SU-DHL-6 (cell line): ENCODE data around the gene NPEPL1.

Experiments used
- H2AFZ ChIP-seq: fragments of 200-600 bp; sonication (generic); 2 replicates; pipeline ENCODE4 v1.6.1; 2014; ENCODE audit warnings: low read depth, mild to moderate bottlenecking, moderate library complexity, mixed read lengths, antibody characterized with exemption, low read length; ENCODE audit not compliant: severe bottlenecking
- H3F3A ChIP-seq: fragments of 200-600 bp; shearing (Covaris generic); 2 replicates; pipeline ENCODE4 v1.6.0; 2016; ENCODE audit warnings: antibody characterized with exemption, mild to moderate bottlenecking; ENCODE audit not compliant: insufficient read depth
- H3K27ac ChIP-seq: fragments of 200-600 bp; sonication (generic); 2 replicates; pipeline ENCODE4 v1.5.1; 2016; ENCODE audit warnings: low read depth, mild to moderate bottlenecking, low read length, moderate library complexity, mixed read lengths
- H3K27me3 ChIP-seq: fragments of 200-600 bp; sonication (generic), shearing (Covaris generic); 2 replicates; pipeline ENCODE4 v1.6.0; 2014; ENCODE audit warnings: mild to moderate bottlenecking, low read length
- H3K36me3 ChIP-seq: fragments of 200-600 bp; sonication (generic); 2 replicates; pipeline ENCODE4 v1.6.1; 2014; ENCODE audit warnings: mild to moderate bottlenecking, low read length, mixed read lengths
- H3K4me2 ChIP-seq: fragments of 300-600, 200-600 bp; shearing (Covaris generic), sonication (generic); 2 replicates; pipeline ENCODE4 v1.6.0; 2014; ENCODE audit warnings: low read length, low read depth, mild to moderate bottlenecking; ENCODE audit not compliant: poor library complexity, severe bottlenecking
- H3K4me3 ChIP-seq: fragments of 200-600 bp; sonication (generic); 2 replicates; pipeline ENCODE4 v1.5.1; 2014; ENCODE audit warnings: antibody characterized with exemption, low read length, mild to moderate bottlenecking, mixed read lengths; ENCODE audit not compliant: insufficient read depth, poor library complexity, severe bottlenecking
- H3K79me2 ChIP-seq: fragments of 200-600 bp; sonication (generic); 2 replicates; pipeline ENCODE4 v1.6.1; 2014; ENCODE audit warnings: mild to moderate bottlenecking, low read length, moderate library complexity; ENCODE audit not compliant: insufficient read depth
- H3K9ac ChIP-seq: fragments of 200-600 bp; sonication (generic); 2 replicates; pipeline ENCODE4 v1.7.0; 2014; ENCODE audit warnings: mild to moderate bottlenecking, low read length
- H3K9me2 ChIP-seq: fragments of 200-600 bp; sonication (generic); replicated peaks from 2 replicates; pipeline ENCODE4 v1.6.1; 2014; ENCODE audit warnings: low read length; ENCODE audit not compliant: insufficient read depth
- H3K9me3 ChIP-seq: fragments of 200-600 bp; sonication (generic); 2 replicates; pipeline ENCODE4 v1.6.1; 2014; ENCODE audit warnings: low read length, mixed read lengths; ENCODE audit not compliant: insufficient read depth
- H4K20me1 ChIP-seq: fragments of 200-600 bp; sonication (generic); 2 replicates; pipeline ENCODE4 v1.6.1; 2014; ENCODE audit warnings: low read depth, mild to moderate bottlenecking, antibody characterized with exemption, low read length, moderate library complexity, mixed read lengths
- EZH2phosphoT487 ChIP-seq: fragments of 200-600 bp; sonication (generic), shearing (Covaris generic); conservative IDR thresholded peaks from 2 replicates; pipeline ENCODE4 v1.6.1; 2018; ENCODE audit warnings: mild to moderate bottlenecking, antibody characterized with exemption, low read length, moderate library complexity, mixed read lengths
- TF ChIP-seq, protein P1 (sequence below): fragments of 200-600 bp; sonication (generic); IDR thresholded peaks from one replicate; pipeline ENCODE4 v1.5.1; 2017; ENCODE audit warnings: antibody characterized with exemption, mild to moderate bottlenecking, low read length, moderate library complexity; ENCODE audit not compliant: insufficient read depth, poor library complexity, severe bottlenecking

NPEPL1 gene

DNA sequence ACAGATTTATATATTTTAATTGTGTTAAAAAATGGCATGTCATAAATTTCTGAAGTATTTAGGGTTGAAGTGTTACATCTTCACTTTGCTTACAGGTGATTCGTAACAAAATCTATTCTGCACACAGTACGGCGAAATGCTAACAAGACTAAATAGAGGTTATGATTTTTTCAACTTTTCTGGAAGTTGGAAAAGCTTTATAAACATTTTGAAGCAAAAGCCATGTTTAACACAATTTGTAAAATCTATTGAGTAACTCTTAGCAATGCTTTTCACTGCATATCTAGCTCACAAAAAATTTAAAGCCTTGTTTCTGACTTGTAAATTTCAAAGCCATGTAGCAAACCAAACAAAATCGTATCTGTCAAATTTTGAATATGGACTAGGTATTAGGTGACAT, 38.3 kb upstream of the NPEPL1 start:
- peak overlapping the region; percentile 82 for H3K4me2 ChIP-seq
- H2AFZ ChIP-seq, result no peak overlapping the region
- H3K79me2 ChIP-seq, result peaks cover 82% of the 10 kb centered on the region
- TF ChIP-seq, protein P1, sequence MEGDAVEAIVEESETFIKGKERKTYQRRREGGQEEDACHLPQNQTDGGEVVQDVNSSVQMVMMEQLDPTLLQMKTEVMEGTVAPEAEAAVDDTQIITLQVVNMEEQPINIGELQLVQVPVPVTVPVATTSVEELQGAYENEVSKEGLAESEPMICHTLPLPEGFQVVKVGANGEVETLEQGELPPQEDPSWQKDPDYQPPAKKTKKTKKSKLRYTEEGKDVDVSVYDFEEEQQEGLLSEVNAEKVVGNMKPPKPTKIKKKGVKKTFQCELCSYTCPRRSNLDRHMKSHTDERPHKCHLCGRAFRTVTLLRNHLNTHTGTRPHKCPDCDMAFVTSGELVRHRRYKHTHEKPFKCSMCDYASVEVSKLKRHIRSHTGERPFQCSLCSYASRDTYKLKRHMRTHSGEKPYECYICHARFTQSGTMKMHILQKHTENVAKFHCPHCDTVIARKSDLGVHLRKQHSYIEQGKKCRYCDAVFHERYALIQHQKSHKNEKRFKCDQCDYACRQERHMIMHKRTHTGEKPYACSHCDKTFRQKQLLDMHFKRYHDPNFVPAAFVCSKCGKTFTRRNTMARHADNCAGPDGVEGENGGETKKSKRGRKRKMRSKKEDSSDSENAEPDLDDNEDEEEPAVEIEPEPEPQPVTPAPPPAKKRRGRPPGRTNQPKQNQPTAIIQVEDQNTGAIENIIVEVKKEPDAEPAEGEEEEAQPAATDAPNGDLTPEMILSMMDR, result no peak
- TF ChIP-seq EZH2phosphoT487, result no peak
- peaks cover 15% of the 10 kb centered on the region; the same call in 1 of the 2 replicates for H3F3A ChIP-seq
- H3K36me3 ChIP-seq, result peaks cover 8% of the 10 kb centered on the region; the same call in 1 of the 2 replicates
- no peak overlapping the region for H3K27ac ChIP-seq
- no peaks in the 10 kb centered on the region for H3K9me2 ChIP-seq
- no peak overlapping the region for H3K9ac ChIP-seq
- H3K9me3 ChIP-seq, result no peaks in the 10 kb centered on the region
- H3K27me3 ChIP-seq, result no peaks in the 10 kb centered on the region
- H4K20me1 ChIP-seq, result peaks cover 16% of the 10 kb centered on the region
- no peak overlapping the region for H3K4me3 ChIP-seq

DNA sequence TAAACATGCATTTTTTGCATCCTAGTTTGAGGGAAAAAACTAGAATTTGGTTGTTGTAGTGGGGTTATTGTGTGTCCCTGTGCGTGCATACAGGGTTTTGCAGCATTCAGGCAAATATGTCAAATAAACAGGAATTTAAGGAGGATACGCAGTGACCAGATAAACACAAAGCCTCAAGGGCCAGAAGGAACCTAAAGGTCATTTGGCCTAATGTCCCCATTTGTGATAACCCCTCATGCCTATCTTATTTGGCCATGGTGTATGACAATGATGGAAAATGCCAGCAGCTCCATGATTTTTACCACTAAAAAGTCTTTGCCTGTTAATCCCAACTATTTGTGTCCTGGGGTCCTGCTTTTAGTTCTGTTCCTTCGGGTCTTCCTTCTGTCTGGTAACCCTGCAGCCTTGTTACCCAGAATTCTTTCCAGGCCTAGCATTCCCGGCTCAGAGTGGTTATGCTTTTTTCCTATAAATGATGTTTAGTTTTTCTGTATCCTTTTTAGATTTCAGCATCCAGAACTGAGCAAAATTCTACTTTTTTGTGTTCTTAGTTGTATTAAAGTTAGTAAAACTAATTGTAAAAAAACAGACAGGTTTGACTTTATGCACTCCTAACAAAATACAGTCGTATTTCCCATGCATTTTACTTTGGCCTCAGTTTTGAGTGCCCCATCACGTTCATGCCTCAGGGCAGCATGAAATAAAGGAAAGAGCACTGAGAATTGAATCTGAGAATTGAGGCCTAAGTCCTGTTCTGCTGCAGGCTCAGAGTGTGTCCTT, 37.1 kb upstream of the NPEPL1 start:
- Histone ChIP-seq H4K20me1 (peaks cover 26% of the 10 kb centered on the region), H3K79me2 (peaks cover 94% of the 10 kb centered on the region), H3K27me3 (no peaks in the 10 kb centered on the region), H3K9me2 (no peaks in the 10 kb centered on the region), H3K4me3 (no peak overlapping the region), H3F3A (peaks cover 15% of the 10 kb centered on the region; the same call in 1 of the 2 replicates), H3K4me2 (peak overlapping the region; percentile 82), H2AFZ (no peak overlapping the region), H3K9me3 (no peaks in the 10 kb centered on the region), H3K36me3 (peaks cover 8% of the 10 kb centered on the region; the same call in 1 of the 2 replicates), H3K27ac (no peak overlapping the region), H3K9ac (no peak overlapping the region)
- TF ChIP-seq EZH2phosphoT487, result no peak
- TF ChIP-seq, protein P1, result no peak

DNA sequence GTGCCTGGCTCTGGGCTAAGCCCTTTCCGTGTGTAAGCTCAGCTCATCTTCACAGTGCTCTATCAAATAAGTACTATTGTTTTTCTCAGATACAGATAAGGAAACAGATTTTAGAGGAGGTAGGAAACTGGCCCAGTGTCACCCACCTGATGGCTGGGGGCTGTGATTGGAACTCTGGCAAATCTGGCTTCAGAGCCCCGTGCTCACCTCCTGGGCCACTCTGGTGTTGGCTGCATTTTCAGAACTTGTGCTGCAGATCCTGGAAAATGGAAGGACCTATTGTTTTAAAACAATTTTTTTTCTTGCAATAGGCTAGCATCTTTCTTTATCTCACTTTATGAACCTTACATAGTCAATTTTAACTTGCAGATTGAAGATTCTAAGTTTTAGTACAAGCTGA, 35.8 kb upstream of the NPEPL1 start:
- Histone ChIP-seq H3K27ac (no peak overlapping the region), H3K4me3 (no peak overlapping the region), H4K20me1 (peaks cover 32% of the 10 kb centered on the region), H3K36me3 (peaks cover 8% of the 10 kb centered on the region; the same call in 1 of the 2 replicates), H3K79me2 (peaks cover 100% of the 10 kb centered on the region), H3K27me3 (no peaks in the 10 kb centered on the region), H3K9me2 (no peaks in the 10 kb centered on the region), H2AFZ (no peak overlapping the region), H3K9me3 (no peaks in the 10 kb centered on the region), H3K4me2 (no peak overlapping the region), H3K9ac (no peak overlapping the region), H3F3A (peaks cover 13% of the 10 kb centered on the region; the same call in 1 of the 2 replicates)
- no peak for TF ChIP-seq EZH2phosphoT487
- TF ChIP-seq, protein P1, result no peak
